HG03025 (cell line): ENCODE data around the gene MAP3K19.

ENCODE experiments used
- ATAC-seq: cut with Tn5 transposase; IDR thresholded peaks from one replicate; pipeline ENCODE4 v1.9.1; 2021; ENCODE audit warnings: mild to moderate bottlenecking, moderate library complexity; ENCODE audit not compliant: unreplicated experiment, low FRiP score

Gene MAP3K19

DNA sequence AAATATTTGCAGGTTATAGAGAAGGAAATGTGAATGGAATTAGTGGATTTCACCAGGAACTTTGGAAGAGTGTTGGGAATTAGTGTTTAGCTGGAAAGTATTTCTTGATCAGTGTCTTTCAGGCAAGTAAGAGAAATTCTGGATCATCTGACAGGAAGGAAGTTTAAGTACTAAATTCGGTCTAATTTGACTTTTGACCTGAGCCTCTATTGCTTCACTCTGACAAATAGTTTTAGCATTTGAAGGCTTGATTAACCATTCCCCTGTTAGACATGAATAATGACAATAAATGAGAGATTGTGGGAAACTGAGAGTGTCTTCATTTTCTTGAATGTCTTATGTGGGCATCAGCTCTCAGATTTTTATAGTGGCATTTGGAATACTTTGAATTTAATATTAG is 112.6 kb downstream of the MAP3K19 start:
- ATAC-seq, result no peak

DNA sequence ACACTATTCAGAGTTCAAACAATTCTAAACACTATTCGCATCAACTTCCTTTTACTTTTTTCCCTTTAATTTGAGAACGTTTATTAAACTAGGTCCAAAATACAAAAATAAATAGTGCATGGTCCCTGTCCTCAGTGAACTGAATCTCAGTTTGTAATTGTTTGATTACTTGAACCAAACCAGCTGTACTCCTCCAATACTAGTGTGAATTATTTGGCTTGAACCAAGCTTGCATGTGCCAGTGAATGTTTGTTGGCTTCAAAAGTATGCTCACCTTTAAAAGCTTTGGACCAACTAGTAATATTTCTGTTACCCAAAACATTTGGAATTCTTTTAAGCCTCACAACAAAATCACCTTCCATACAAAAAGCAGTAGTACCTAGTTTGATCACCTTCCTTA is 113.1 kb downstream of the MAP3K19 start:
- no peak for ATAC-seq

DNA sequence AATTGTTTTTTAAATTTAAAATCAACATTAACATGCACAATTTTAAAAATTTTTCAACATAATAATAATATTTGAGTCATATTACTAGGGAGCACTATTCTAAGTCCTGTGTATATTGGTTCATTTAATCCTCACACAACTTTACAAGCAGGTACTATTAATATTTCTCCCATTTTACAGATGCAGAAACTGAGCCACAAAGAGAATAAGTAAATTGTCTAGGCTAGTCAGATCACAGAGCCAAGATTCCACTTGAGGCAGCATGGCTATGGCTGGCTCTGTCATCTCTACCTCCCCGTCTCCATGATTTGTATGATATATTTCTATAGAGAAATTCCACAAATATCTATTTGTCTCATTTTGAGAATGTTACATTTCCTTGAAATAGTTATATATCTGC is 113.5 kb downstream of the MAP3K19 start:
- ATAC-seq, result no peak

DNA sequence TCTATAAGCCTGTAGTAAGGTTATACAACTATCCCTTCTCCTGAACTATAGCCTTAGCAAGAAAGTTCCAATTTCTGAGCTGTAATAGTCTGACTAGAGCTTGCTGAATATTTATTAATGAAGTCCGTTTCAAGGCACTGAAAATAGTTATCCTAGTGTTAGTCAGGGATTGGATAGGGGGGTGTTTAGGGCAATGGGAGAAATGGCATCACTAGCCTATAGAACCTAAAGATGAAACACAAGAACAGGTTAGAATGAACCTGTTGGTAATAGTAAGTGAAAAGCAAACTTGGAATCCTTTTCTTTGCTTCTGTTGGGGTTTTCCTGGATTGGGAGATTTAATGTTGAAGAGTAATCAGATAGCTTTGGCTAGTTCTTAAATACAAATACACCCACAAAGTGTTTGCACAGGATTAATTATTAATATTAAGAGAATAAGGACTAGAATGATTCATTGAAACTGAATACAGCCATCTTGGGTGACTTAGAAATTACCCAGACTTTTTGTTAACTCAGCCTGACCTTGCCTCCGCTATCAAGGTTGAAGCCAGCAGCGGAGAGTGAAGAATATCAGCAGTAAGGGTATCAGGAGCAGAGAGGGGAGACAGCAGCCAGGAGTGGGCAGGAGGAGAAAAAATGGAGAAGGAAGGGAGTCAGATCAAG is 114.3 kb downstream of the MAP3K19 start:
- ATAC-seq, result no peak

DNA sequence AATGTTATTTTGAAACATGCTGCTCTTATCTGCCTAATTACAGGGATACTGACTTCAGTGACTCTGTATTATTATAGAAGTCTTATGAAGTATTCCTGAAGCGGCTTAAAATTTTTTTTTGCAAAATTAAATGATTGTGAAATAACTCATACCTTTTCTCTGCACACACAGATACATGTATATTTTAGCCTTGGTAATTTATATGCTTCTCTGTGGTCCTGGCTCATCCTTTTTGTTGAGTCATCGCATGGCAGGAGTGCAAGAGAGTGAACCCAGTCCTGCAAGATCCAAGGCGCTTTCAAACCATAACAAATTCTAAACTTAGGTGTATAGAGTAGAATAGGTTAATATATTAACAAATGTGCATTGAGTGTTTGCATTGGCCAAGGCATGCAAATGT is 120.1 kb downstream of the MAP3K19 start:
- no peak for ATAC-seq

DNA sequence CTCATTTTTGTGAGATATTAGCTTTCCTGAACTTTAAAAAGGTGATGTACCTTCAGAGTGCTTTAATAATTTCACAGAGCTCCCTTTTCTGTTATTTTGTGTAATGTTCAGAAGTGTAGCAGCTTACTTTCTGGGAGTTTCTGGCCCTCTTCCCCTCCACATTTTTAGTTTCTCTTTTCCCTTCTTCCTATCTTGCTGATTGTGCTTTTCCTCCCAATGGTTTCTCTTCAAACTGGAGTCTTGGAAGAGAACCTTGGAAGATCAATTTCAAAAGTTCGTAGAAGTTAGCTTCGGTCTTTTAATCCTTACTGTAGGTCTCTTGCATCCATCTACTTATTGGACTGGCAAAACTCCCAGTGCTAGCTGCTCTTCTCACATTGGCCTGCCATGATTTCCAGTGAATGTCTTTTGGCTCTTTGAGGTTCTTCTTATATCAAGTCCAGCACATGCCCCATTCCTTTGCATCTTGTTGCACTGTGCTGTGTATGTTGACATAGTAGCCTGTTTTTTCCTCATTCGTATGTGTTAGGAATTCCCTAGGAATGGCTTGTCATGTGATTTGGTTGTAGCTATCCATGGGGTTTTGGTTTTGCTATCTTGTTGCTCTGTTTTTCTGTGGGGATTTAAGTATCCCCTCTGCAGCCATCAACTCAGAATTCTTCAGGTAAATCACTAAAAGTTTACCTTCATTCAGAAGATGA is 120.9 kb downstream of the MAP3K19 start:
- no peak for ATAC-seq

DNA sequence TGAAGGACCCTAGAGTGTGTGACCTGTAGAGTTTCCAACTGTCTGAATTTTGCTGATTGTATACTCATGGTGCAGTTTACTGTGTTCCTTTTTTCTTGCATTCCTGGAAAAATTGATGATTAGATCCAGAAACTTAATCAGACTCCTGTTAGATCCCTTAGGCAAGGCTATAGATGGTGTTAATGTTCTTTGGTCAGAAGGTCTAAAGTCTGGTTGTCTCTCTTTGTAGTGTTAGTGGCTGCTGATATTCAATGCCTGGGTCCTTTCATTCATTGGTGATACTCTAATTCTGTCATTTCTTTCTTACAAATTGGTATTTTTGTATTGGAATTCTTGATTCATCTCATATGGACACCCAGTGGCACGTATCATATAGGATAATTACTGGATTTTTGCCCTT is 122.3 kb downstream of the MAP3K19 start:
- no peak for ATAC-seq

DNA sequence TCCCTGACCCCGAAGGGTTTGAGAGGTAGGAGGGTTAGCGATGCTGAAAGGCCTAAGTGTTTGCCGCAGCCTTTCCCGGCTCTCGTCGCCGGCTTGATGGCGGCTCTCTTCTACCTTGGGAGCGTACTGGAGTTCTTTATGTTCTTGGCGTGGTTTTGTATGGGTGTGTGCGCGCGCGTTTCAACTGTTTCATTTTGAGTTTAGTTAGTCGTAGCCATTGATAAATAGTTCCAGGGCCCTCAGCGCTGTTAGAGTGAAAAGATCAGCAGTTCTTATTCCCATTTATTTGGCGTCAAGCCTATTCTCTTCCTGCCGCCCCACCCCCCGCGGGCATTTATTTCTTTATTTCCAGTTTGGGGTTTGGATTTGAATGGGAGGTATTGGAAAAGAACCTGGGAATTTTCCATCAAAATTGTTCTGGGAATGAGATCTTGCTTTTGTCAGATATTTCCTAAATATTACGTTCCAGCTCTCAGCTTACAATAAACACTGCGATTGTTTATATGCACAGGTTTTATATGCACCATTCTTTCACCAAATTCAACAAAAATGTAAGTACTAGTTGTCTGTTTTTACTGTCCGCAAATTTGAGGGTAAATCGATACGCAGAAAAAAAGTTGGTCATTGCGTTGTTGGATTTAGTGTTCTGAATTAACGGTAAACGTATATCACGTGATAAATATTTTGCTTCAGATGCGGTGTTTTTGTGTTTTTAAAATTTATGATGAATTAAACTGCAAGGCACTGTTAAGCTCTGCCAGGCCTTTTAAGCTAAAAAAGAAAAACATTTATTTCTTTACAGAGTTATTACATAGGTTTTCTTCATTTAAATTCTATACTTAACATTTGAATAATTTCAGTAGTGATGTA is 127.7 kb downstream of the MAP3K19 start:
- ATAC-seq, result no peak

DNA sequence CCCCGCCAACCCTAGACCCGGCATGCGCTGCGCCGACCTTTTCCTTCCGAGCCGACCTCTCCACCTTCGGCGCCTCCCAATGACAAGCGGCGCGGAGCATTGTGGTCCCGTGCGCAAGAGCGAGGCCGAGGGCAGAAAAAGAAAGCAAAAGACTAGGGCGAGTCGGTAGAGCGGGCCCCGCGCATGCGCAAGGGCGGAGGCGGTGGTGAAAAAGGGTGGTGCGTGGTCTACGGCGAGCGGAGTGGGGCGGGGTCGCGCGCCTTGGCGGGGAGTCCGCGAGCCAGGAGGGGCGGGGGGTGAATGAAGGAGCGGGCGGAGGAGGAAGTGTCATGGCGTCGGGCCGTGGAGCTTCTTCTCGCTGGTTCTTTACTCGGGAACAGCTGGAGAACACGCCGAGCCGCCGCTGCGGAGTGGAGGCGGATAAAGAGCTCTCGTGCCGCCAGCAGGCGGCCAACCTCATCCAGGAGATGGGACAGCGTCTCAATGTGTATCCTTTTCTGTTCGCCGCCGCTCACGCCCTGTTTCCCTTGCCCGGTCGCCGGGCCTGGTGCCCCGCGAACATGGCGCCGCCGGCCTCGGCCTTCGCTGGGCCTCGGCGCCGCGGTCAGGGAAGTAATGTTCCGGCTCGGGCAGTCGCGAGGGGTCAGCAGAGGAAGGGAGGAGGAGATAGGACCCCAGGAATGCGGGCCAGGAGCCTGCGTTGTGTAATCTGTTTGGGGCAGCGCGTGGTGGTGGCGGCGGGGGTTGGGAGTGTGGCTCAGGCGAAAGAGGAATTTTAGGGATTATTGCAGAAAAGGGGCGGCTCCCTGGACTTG is 128.5 kb downstream of the MAP3K19 start, which contains the start of gene CCNT2:
Gene CCNT2 (plus strand): TSS at position 297 of the 815 bp plus-strand sequence. CDS start 33 bp downstream, at position 330.
- ATAC-seq, result peak; percentile 76

DNA sequence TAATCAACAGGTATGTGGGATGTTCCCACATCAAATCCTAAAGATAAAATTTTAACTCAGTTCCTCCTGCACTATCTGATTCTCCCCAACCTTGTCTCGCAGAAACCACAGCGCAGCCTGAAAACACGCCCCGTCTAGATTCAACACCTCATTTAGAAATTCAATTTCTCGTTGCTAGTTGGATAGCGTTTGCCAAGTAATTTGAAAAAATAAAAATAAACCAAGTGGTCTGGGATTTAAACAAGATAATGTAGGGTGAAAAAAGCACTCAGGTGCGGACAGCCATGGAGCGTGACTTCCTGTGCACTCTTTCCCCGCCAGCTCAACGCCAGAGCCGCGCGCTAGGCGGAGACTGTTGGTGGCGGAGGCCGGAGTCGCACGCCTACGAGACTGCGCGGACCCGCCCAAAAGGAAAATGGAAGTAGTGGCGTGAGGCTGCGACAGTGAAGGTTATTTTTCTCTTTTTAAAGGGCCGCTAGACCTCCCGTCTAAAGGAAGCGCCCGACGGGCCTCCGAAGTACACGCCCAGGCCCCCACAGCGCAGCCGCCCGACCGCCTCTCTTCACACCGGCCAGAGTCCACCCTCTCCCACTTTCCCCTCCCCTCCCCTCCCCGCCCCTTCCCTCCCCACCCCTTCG is 129.2 kb downstream of the MAP3K19 start:
- peak; percentile 75 for ATAC-seq

DNA sequence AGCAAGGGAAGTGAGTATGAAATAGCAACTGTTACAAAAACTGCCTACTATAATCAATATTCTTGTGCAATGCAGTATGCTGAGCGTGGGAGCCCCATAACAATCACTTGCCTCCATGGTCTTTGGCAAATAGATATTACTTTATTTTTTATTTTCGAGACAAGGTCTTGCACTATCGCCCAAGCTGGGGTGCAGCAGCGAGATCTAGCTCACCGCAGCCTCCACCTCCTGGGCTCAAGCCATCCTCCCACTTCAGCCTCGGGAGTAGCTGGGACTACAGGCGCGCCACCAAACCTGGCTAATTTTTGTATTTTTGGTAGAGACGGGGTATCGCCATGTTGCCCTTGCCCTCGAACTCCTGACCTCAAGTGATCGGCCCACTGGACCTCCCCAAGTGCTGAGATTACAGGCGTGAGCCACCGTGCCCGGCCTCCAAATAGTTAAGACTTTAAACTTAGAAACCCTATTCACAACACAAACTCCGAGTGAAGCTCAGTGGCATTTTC is 129.8 kb downstream of the MAP3K19 start:
- no peak for ATAC-seq
